Bronchial epithelial cell (primary cell): ENCODE results near the gene DMD. TPM values are rescaled to one million over a fixed set of nuclear protein-coding genes. Genes with fewer than 3 reads are reported as not detected.
A peak's percentile ranks its signal among the peaks of the same experiment; 100 is the strongest.

Source experiments
- DNase-seq: peaks from one replicate; pipeline ENCODE4 v3.0.0-alpha.2; 2010; ENCODE audit warnings: low read depth
- FAIRE-seq: peaks from 2 replicates; lab custom pipeline; 2011; peaks lifted over from hg19 to GRCh38; lab: Jason Lieb, UNC
- H3K27me3 ChIP-seq: 2 replicates; pipeline ENCODE4 v1.5.1; 2011; ENCODE audit warnings: low read length; ENCODE audit not compliant: control insufficient read depth, insufficient read depth
- H3K36me3 ChIP-seq: 2 replicates; pipeline ENCODE4 v1.5.1; 2011; ENCODE audit warnings: low read length; ENCODE audit not compliant: control insufficient read depth, insufficient read depth
- H3K4me3 ChIP-seq: 2 replicates; pipeline ENCODE4 v1.5.1; 2011; ENCODE audit warnings: mild to moderate bottlenecking, low read depth, low read length, control low read depth
- CTCF ChIP-seq: IDR thresholded peaks from 2 replicates; pipeline ENCODE4 v1.5.1; 2011; ENCODE audit warnings: mild to moderate bottlenecking, moderate library complexity, low read length, control low read depth, inconsistent platforms; ENCODE audit not compliant: insufficient read depth, severe bottlenecking
- total RNA-seq: library from RNA; depleted of rRNA; stranded (reverse); fragments of >200 nt; gene quantifications from 2 replicates; pipeline ENCODE4 v1.2.1, GENCODE V29; 2014

The DMD gene
- total RNA-seq, 1 donor from 2014 or later, result 4.5 TPM

GRCh38 chrX:32195611-32196010 lies 1015.7 kb downstream of the DMD start:
- no peak for FAIRE-seq
- TF ChIP-seq CTCF, result no peak
- no peak overlapping the region for H3K4me3 ChIP-seq
- H3K27me3 ChIP-seq, result no peaks in the 10 kb centered on the region
- no peak for DNase-seq
- H3K36me3 ChIP-seq, result no peaks in the 10 kb centered on the region

- Histone ChIP-seq H3K27me3 (no peaks in the 10 kb centered on the region), H3K4me3 (no peak overlapping the region), H3K36me3 (no peaks in the 10 kb centered on the region)
- DNase-seq (no peak), FAIRE-seq (no peak)
- TF ChIP-seq CTCF, result no peak
Measured at GRCh38 chrX:32191316-32191715, 1020.0 kb downstream of the DMD start.

- TF ChIP-seq CTCF, result no peak
- FAIRE-seq, result no peak
- no peaks in the 10 kb centered on the region for H3K27me3 ChIP-seq
Measured at GRCh38 chrX:32185160-32185559, 1026.2 kb downstream of the DMD start.

GRCh38 chrX:32183066-32183465 lies 1028.3 kb downstream of the DMD start:
- no peaks in the 10 kb centered on the region for H3K36me3 ChIP-seq
- no peak for TF ChIP-seq CTCF
- no peak for DNase-seq
- H3K27me3 ChIP-seq, result no peaks in the 10 kb centered on the region
- H3K4me3 ChIP-seq, result no peak overlapping the region
- no peak for FAIRE-seq

More at GRCh38 chrX:32185160-32185559, 1026.2 kb downstream of the DMD start:
- Histone ChIP-seq H3K4me3 (no peak overlapping the region), H3K36me3 (no peaks in the 10 kb centered on the region)
- DNase-seq, result peak; percentile 3

GRCh38 chrX:32176510-32176909 lies 1034.8 kb downstream of the DMD start:
- no peak for TF ChIP-seq CTCF

GRCh38 chrX:32170481-32170880 lies 1040.9 kb downstream of the DMD start:
- no peak overlapping the region for H3K4me3 ChIP-seq
- FAIRE-seq (no peak), DNase-seq (no peak)
- TF ChIP-seq CTCF, result no peak
- no peaks in the 10 kb centered on the region for H3K36me3 ChIP-seq
- no peaks in the 10 kb centered on the region for H3K27me3 ChIP-seq

More at GRCh38 chrX:32176510-32176909, 1034.8 kb downstream of the DMD start:
- no peaks in the 10 kb centered on the region for H3K27me3 ChIP-seq
- FAIRE-seq (no peak), DNase-seq (no peak)
- no peaks in the 10 kb centered on the region for H3K36me3 ChIP-seq
- no peak overlapping the region for H3K4me3 ChIP-seq
